H7 (cell line): Measurements from ENCODE around the gene STXBP2. TPM values are rescaled to one million over a fixed set of nuclear protein-coding genes. Genes with fewer than 3 reads are reported as not detected.

Experiments used
- DNase-seq: peaks from one replicate; pipeline ENCODE4 v3.0.0; 2012
- H3K27me3 ChIP-seq: 2 replicates; pipeline ENCODE4 v1.6.0; 2011; ENCODE audit warnings: mild to moderate bottlenecking, low read length; ENCODE audit not compliant: control insufficient read depth, insufficient read depth
- H3K36me3 ChIP-seq: replicated peaks from 2 replicates; pipeline ENCODE4 v1.5.1; 2011; ENCODE audit warnings: low read length; ENCODE audit not compliant: control insufficient read depth, insufficient read depth
- H3K4me3 ChIP-seq: 2 replicates; pipeline ENCODE4 v1.5.1; 2011; ENCODE audit warnings: low read depth, mild to moderate bottlenecking, control low read depth, low read length, moderate library complexity; ENCODE audit not compliant: insufficient read depth
- total RNA-seq: library from RNA; depleted of rRNA; stranded (reverse); fragments of >200 nt; shearing (Covaris generic); gene quantifications from 2 replicates; pipeline ENCODE4 v1.2.3, GENCODE V29; 2014

Gene STXBP2
- total RNA-seq, 1 experiment from 2014 or later: 25.9 TPM

DNA sequence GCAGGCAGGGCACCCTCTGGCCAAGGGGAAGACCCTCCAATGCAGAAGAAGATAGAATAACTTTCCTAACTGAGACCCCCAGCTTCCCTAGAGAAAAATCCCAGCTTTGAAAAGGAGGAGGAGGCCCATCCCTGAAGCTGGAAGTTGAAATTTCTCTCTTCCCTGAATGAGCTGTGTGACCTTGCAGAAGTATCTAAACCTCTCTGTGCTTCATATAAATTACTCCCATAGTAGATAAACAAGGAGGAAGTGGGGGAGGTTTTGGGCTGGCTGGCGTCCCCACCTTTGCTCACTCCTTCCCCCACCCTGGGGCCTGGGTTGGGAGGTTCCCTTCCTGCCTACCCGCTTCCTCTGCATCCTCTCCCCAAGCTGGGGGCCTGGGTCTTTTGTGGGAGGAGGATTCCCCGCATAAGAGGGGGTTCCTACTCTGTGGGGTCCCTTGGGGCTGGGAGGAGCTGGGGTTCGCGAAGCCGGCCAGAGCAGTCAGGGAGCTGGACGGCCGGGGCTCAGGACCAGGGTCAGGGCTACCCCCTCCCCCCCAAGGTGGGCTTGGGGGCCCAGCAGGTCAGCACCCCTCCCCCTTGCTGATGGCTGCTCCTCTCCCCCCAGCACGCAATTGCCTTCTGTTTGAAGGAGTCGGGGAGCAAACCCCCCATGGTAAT, 29.6 kb upstream of the STXBP2 start:
- peaks cover 6% of the 10 kb centered on the region; the same call in 1 of the 2 replicates for H3K27me3 ChIP-seq
- H3K36me3 ChIP-seq: peaks cover 1% of the 10 kb centered on the region
- no peak for DNase-seq
- no peak overlapping the region for H3K4me3 ChIP-seq

DNA sequence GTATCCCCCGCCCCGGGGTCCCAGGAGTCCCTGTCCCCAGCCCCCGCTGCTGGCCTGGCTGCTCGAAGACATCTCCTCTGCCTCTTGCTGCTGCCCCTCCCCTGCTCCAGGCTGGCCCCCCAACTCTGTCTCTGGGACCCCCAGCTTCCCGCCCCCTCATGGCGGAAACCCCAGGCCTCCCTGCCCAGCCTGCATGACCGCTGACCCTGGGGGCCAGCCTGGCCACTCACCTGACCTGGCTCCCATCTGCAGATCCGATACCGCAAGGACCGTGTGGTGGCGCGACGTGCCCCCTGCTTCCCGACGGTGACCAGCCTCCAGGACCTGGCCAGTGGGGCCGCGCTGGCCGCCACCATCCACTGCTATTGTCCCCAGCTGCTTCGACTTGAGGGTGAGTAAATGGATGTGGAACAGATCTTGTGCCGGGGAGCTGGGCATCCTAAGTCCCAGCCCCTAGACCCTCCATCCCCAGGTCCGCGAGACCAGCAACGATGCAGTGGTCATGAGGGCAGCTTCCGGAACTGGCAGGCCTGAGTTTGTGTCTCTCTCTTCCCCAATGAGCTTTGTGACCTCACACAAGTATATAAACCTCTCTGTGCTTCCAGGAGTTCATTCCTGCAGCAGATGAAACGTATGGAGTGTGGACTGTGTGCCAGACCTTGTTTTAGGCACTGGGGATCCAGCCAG, 28.9 kb upstream of the STXBP2 start:
- no peak for DNase-seq
- H3K27me3 ChIP-seq: peaks cover 5% of the 10 kb centered on the region; the same call in 1 of the 2 replicates
- H3K4me3 ChIP-seq: no peak overlapping the region
- H3K36me3 ChIP-seq: peaks cover 1% of the 10 kb centered on the region

GRCh38 chr19:7610491-7611240, 26.2 kb upstream of the STXBP2 start:
- Histone ChIP-seq H3K27me3 (no peaks in the 10 kb centered on the region), H3K36me3 (peaks cover 1% of the 10 kb centered on the region), H3K4me3 (no peak overlapping the region)
- no peak for DNase-seq

- DNase-seq: no peak
- H3K27me3 ChIP-seq: no peaks in the 10 kb centered on the region
These were observed 25.2 kb upstream of the STXBP2 start for GRCh38 chr19:7611541-7612279.

DNA sequence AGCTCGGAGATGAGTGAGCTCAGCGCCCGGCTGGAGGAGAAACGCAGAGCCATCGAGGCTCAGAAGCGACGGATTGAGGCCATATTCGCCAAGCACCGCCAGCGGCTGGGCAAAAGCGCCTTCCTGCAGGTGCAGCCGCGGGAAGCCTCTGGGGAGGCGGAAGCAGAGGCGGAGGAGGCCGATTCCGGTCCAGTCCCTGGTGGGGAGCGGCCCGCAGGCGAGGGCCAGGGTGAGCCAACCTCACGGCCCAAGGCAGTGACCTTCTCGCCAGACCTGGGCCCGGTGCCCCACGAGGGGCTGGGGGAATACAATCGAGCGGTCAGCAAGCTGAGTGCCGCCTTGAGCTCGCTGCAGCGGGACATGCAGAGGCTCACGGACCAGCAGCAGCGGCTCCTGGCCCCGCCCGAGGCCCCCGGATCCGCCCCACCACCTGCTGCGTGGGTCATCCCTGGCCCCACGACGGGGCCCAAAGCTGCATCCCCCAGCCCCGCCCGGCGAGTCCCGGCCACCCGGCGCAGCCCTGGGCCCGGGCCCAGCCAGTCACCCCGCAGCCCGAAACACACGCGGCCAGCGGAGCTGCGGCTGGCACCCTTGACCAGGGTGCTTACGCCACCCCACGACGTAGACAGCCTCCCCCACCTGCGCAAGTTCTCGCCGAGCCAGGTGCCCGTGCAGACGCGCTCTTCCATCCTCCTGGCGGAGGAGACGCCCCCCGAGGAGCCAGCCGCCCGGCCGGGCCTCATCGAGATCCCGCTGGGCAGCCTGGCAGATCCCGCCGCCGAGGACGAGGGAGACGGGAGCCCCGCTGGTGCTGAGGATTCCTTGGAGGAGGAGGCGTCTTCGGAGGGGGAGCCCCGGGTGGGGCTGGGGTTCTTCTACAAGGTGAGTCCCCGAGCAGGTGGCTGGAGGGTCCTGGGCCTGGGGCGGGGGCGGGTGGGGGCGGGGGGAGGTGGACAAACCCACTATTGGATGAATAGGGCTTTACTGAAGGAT, 24.3 kb upstream of the STXBP2 start:
- Histone ChIP-seq H3K4me3 (no peak overlapping the region), H3K36me3 (peaks cover 1% of the 10 kb centered on the region), H3K27me3 (no peaks in the 10 kb centered on the region)
- DNase-seq: no peak

More at GRCh38 chr19:7611541-7612279, 25.2 kb upstream of the STXBP2 start:
- H3K36me3 ChIP-seq: peaks cover 1% of the 10 kb centered on the region
- no peak overlapping the region for H3K4me3 ChIP-seq

DNA sequence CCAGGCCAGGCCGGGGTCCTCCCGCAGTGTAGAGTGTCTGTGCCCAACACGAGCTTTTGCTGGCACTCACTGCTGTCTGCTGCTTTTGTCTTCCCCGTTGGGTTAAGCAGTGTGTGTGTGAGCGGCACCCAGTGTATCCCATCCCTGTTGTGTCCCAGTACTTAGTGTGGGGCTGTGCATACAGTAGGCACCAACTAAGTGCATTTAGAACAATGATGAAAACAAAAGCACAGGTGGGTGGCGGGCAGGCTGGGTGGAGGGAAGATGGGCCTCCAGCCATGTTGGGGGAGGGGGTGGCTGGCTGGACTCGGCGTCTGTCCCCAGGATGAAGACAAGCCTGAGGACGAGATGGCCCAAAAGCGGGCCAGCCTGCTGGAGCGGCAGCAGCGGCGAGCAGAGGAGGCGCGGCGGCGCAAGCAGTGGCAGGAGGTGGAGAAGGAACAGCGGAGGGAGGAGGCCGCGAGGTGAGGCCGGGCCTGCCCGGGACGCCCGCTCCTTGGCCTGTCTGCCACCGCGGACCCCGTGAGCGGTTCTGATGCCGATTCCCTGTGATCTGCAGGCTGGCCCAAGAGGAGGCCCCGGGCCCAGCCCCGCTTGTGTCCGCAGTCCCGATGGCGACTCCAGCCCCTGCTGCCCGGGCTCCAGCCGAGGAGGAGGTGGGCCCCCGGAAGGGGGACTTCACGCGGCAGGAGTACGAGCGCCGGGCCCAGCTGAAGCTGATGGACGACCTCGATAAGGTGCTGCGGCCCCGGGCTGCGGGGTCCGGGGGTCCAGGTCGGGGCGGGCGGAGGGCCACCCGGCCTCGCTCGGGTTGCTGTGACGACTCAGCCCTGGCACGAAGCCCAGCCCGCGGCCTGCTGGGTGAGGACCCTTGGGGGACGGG, 21.8 kb upstream of the STXBP2 start:
- DNase-seq: no peak
- Histone ChIP-seq H3K4me3 (no peak overlapping the region), H3K27me3 (no peaks in the 10 kb centered on the region), H3K36me3 (peaks cover under 1% of the 10 kb centered on the region)

DNA sequence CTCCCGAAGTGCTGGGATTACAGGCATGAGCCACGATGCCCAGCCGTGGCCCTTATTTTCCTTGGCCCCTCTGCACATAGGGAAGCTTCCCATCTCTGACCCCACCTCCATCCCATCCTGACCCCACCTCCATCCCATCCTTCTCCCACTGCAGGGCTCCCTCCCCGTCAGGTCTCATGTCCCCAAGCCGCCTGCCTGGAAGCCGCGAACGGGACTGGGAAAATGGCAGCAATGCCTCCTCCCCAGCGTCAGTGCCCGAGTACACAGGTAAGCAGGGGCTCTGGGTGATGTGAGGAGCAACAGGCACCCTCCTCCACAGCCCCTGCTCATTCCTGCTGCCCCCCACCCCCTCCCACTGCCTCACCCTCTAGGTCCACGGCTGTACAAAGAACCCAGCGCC, 19.7 kb upstream of the STXBP2 start:
- no peaks in the 10 kb centered on the region for H3K27me3 ChIP-seq
- no peak overlapping the region for H3K4me3 ChIP-seq
- DNase-seq: no peak
- peaks cover 4% of the 10 kb centered on the region for H3K36me3 ChIP-seq

DNA sequence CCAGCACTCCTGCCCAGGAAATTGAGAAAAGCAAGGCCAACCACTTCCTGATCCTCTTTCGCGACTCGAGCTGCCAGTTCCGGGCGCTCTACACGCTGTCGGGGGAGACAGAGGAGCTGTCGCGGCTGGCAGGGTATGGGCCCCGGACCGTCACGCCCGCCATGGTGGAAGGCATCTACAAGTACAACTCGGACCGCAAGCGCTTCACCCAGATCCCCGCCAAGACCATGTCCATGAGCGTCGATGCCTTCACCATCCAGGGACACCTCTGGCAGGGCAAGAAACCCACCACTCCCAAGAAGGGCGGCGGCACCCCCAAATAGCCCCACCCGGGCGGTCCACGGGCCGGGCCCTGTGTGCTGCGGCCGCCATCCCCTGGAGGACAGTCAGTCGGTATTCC, 19.2 kb upstream of the STXBP2 start:
- no peaks in the 10 kb centered on the region for H3K27me3 ChIP-seq
- no peak for DNase-seq
- peaks cover 5% of the 10 kb centered on the region for H3K36me3 ChIP-seq
- H3K4me3 ChIP-seq: no peak overlapping the region

DNA sequence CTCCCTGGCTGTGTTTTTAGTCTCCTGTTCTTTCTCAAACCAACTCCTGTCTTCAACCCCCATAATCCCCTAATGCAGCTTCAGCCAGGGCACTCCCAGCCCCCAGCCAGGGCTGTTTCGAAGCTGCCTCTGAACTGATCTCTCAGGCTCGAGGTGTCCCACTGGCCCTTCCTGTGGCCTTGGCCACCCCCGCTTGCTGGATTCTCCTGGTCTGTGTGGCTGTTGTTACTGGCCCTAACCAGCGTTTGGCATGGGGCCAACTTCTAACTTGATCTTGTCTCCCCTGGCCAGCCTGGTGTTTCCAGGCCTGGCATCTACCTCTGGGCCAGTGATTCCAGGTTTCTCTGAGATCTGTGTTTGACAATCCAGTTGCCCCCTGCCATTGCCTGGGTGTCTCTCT, 18.6 kb upstream of the STXBP2 start:
- Histone ChIP-seq H3K36me3 (peaks cover 7% of the 10 kb centered on the region), H3K4me3 (no peak overlapping the region), H3K27me3 (no peaks in the 10 kb centered on the region)
- no peak for DNase-seq

DNA sequence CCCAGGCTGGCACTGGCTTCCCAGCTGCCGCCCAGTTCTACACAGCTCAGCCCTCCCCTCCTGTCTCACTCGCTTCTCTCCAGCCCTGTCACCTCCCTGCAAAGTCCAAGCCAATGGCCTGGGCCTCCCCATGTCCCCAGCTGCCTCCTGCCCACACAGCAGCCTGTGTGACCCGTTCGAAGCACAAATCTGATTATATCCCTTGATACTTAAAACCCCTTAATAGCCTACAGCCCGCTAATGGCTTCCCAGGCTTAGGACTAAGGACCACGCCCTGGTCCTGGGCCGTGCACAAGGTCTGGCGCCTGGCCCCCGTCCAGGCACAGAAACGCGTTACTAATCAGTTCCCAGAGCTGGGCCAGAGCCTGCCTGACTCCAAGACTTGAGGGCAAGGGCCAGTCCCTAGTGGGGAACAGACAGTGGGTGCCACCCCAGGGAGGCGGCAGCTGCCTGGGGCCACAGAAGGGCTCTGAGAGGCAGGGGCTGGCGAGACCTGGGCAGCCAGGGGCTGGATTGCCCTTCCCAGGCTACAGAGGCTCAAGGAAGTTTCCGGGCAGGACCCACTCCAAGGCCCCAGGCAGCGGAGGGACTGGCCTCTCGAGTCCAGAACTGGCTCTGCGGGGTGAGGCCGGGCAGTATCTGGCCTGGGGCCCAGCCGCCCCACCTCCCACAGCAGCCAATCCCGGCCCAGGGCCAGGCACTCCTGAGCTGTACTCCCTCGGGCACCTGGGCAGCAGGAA, 18.0 kb upstream of the STXBP2 start:
- DNase-seq: no peak
- Histone ChIP-seq H3K36me3 (peaks cover 7% of the 10 kb centered on the region), H3K27me3 (no peaks in the 10 kb centered on the region), H3K4me3 (no peak overlapping the region)

GRCh38 chr19:7619671-7620441, 17.1 kb upstream of the STXBP2 start:
- Histone ChIP-seq H3K4me3 (no peak overlapping the region), H3K27me3 (no peaks in the 10 kb centered on the region), H3K36me3 (peaks cover 7% of the 10 kb centered on the region)
- no peak for DNase-seq
